ENCODE measurements around the gene NELFCD.

DNA sequence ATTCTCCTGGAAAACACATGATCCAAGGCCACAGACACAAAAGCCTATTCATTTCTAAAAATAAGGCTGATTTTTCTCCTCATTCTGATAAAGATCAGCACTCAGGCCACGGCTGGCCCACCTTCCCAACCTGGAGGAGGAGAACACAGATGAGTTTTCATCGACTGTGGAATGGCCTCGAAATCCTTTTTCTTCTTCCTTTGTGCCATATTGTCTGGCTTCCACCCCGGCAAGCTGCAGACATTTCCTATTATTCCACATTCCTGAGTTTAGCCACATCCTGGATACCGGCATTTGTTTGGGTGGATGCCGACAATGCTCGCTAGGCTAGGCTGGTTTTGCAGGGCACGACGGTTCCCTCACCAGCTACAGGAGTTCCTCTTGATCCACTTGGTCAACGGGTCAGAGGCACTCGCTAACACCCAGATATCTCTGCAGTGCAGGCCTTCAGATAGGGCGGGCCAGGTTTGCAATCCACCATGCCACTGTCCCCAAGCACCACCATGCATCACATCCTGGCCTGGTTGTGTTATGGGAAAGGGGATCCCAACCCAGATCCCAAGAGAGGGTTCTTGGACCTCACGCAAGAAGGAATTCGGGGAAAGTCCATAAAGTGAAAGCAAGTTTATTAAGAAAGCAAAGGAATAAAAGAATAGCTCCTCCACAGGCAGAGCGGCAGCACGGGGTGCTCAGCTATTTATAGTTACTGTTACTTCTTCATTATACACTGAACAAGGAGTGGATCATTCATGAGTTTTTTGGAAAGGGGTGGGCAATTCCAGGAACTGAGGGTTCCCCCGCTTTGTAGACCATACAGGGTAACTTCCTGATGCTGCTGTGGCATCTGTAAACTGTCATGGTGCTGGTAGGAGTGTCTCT is 30.2 kb downstream of the NELFCD start:
- TF ChIP-seq HSF4 (CRISPR knock-in tag; IDR thresholded peaks at IDR 0.05; ENCODE audit: borderline replicate concordance) (no peak), GABPA (tag; conservative IDR thresholded peaks at IDR 0.05; ENCODE audit: low read depth) (no peak; the same call in 1 of the 2 replicates), POLR2AphosphoS5 (IDR thresholded peaks at IDR 0.05; ENCODE audit: control insufficient read depth, insufficient read depth, low read depth, low read length) (no peak; the same call in 1 of the 2 replicates)
- TF ChIP-seq, protein P1, sequence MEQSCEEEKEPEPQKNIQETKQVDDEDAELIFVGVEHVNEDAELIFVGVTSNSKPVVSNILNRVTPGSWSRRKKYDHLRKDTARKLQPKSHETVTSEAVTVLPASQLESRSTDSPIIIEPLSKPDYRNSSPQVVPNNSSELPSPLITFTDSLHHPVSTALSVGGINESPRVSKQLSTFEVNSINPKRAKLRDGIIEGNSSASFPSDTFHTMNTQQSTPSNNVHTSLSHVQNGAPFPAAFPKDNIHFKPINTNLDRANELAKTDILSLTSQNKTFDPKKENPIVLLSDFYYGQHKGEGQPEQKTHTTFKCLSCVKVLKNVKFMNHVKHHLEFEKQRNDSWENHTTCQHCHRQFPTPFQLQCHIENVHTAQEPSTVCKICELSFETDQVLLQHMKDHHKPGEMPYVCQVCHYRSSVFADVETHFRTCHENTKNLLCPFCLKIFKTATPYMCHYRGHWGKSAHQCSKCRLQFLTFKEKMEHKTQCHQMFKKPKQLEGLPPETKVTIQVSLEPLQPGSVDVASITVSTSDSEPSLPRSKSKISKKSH (CRISPR knock-in tag; IDR thresholded peaks at IDR 0.05) = no peak
